ENCODE data around the gene AHI1.

Gene AHI1

DNA sequence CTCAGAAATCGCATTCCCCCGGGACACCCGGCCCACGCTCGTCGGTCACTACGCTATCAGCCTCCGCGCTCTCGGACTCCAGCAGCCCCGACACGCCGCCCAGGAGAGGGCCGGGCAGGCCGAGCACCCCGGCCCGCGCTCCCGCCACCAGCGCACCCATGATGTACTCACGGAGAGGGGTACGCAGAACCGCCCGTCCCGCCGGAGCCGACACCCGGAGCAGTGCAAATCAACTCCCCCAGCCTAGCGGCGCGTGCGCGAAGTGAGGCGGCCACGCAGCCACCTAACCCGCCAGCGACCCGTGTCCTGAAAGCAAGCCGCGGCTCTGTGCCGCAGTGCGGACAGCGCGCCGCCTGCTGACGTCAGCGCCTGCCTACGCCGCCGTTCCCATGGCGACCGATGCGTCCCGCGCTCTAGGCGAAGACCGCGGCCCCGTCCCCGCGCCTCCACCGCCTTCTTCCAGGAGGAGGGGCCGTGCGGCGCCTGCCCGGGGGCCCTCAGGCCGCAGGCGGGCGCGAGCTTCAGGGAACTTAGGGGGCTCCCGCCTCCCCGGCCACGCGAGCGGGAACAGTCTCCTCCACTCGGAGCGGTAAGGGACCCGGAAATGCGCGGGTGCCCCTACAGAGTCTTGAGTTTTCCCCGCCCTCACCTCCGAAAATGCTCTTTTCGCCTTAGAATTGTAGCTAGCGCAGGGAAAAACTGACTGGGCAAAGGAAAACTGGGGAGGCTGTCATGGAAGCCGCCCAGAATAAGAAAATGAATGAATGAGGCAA, at the start of gene AHI1:
TSS of gene AHI1 (minus strand) at position 329 of the 773 bp plus-strand sequence. CDS start 5,503 bp downstream, outside the sequence.
- DNase-seq: peak; percentile 92

- DNase-seq: no peak
These were observed 49.3 kb upstream of the AHI1 start for GRCh38 chr6:135546680-135547418.

- DNase-seq: no peak
These were observed 48.7 kb upstream of the AHI1 start for GRCh38 chr6:135546206-135546605.

DNA sequence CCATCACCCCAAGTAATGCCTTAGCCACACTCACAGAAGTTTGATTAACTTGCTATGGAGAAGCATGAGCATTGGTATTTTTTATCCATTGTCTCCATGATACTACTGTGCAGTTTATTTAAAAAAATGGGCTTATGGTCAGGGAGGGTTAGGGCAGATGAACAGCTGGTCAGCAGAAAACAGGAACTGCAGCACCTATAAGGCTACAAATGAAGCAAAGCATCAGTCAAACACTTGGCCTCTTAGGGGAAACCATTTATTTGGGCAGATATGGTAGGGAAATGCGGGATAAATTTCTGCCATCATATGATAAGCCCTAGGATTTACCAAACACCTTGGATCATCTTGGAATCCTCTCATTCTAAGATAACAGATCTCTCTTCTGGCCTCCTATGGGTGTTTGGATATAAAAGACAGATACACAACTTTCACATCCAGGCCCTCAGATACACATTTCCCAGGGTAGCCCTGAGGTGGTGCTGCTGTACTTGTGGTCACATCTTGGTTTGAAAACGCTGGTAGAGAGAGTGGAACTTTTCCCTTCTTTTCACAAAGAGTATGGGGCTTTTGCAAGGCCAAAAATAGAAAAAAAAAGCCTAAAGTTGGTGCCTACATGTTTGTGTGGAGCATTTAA, 42.8 kb upstream of the AHI1 start:
- DNase-seq: no peak

DNA sequence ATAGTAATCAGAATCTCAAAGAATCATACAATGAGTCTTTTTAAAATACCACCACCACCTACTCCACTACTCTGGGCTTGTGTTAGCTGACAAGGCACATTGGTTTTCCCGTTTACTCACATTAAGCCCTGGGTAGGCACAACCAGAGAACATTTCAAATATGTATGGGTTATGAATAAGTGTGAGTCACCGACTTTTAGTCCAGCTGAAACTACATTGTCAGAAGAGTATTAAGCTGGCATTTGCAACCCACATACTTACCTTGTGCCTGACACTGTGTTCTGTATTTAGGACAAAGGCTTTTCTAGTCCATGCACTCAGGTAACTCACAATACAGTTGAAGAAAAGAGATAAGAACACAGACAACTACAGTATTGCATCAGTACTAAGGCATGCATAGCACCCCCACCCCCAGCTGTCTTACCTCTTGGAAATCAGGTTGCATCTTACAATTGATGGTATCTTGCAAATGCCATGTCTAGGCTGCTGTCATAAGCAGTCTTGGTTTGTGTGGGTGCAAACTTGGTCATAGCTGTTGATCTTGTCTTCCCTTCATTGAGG, 40.3 kb upstream of the AHI1 start:
- no peak for DNase-seq

DNA sequence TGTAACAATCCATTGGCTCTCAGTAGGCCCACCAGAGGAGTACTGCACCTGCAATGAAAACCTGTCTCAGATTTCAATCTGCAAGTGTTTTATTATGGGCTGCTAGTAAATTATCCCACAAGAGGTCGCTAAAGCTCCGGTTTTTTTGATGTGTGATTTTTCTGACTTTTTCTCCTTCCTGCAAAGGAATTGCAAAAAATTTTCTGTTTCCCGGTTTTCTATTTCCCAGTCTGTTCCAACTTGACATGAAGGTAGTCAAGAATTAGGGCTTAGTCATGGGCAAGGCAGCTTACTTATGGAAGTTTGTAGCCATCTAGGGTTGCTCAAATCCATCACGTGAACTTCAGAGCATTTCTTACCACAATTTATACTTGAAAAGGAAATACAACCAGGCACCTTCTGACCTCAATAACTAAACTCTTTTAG, 38.5 kb upstream of the AHI1 start:
- DNase-seq: peak; percentile 48

- no peak for DNase-seq
These were observed 37.3 kb upstream of the AHI1 start for GRCh38 chr6:135534773-135535380.

- no peak for DNase-seq
These were observed 35.0 kb upstream of the AHI1 start for GRCh38 chr6:135532559-135532958.

DNA sequence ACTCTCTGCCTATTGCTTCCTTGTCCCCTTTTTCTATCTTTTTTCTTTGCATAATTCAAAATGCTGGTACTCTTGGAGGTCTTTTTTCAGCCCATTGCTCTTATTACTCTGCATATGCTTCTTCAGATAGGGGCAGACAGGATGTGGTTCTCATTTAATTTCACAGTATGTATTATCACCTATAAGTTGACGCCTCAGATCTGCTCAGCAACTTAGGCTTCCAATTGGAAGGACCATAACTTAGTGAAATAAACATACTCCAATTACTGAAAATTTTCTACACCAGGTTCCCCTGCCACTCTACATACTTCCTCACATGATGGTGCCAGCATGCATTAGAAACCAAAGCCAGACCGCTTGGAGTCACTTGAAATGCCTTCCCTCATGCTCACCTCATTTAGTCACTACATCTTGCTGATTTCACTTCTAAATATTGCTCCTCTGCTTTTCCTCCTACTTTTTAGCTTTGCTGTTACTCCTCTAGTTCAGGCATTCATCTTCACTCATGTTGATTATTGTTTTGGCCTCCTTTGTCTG, 34.5 kb upstream of the AHI1 start:
- no peak for DNase-seq

GRCh38 chr6:135530113-135530512, 32.6 kb upstream of the AHI1 start:
- DNase-seq: no peak

DNA sequence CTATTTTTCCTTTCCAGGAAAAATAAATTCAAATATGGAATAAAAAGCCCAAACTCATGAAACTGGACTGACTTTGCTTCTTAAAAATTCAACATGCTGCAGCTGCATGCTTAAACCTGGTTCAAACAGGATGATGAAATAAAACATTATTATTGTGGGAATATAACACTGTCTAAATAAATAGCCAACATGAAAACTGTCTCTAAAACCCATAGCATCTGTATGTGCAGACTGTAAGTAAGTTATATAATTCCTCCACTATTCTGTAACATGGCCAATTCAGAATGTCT, 30.4 kb upstream of the AHI1 start:
- no peak for DNase-seq

- no peak for DNase-seq
These were observed 29.8 kb upstream of the AHI1 start for GRCh38 chr6:135527116-135527959.

DNA sequence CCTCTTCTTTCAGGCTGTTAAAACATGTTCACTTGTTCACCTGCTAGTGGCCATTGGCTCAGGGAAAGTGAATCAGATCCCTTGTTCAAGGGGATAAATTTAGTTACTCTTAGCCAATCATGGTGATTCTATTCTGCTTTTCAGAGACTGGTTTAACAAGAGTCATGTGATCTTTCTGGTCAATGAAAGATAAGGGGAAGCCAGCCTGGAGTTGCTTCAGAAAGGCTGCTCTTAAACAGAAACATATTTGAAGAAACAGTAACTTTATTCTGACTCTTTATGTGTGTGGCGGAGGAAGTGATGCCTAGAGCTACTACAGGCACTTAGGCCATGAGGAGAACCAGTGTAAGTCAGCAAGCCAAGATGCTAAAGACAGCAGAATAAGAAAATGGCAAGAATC, 28.1 kb upstream of the AHI1 start:
- no peak for DNase-seq

GRCh38 chr6:135522965-135523692, 25.6 kb upstream of the AHI1 start:
- no peak for DNase-seq

DNA sequence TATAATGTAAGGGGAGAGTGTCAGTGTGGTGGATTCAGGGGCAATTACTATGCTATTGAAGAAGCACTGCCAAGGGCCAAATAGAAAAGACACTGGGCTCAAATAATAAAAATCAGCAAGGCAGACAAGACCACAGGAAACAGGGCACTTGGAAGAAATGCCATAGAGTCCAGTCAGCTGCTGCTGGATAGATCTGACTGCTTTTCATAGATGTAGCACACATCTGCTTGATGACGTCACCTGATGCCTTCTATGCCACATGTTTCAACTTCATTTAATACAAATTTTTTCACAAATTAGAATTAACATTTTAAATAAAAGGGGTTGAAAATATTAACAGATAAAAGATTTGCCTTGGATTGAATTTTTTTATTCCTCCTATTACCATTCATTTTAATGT, 23.9 kb upstream of the AHI1 start:
- no peak for DNase-seq

DNA sequence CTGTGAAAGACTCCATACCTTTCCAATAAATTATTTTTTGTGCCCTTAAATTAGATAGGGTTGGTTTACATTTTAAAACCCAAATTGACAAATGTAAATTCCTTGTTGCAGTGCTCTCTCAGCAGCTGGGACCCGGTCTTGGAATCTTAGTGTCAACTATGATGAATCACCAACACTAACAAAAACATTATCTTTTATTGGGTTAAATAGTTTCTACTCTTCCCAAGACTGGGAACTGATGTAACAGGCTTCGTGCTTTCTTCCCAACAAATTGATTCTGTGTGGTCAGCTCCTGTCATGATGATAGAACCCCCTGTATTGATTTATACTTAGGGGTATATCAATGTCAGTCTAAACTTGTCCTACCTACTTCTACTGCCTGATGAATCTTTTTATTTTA, 23.2 kb upstream of the AHI1 start:
- no peak for DNase-seq

DNA sequence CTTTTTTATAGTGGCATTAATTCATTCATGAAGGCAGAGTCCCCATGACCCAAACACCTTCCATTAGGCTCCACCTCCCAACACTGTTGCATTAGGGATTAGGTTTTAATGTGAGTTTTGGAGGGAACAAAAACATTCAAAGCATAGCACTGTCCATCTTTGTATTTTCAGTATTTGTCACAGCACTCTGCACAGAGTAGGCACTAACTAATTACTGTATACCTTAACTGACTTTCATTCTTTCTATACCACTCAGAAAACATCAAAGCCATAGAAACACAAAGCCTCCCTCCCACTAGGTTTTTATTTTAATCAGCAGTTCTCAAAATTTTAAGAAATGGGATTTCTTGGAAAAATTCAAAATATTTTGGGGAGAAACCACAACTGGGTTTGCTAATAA, 21.8 kb upstream of the AHI1 start:
- no peak for DNase-seq

GRCh38 chr6:135517527-135517926, 20.0 kb upstream of the AHI1 start:
- DNase-seq: no peak

DNA sequence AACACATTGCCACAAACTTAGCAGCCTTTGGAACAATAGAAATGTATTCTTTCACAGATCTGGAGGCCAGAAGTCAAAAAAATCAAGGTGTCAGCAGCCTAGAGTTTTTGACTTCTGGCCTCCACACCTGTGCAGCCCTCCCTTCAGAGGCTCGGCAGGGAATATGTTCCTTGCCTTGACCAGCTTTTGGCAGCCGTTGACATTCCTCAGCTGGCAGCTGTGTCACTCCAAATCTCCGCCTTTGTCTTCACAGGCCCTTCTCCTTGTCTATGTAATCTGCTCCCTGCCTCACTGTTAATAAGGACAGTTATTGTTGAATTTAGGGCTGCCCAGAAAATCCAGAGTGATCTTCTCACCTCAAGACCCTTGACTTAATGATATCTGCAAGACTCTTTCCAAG, 17.2 kb upstream of the AHI1 start:
- no peak for DNase-seq

- peak; percentile 64 for DNase-seq
These were observed 8.9 kb upstream of the AHI1 start for GRCh38 chr6:135506270-135506997.

- no peak for DNase-seq
These were observed 8.1 kb upstream of the AHI1 start for GRCh38 chr6:135505648-135506047.

Data from CD4-positive, alpha-beta T cell treated with Interleukin-21 for 1 hour (primary cell).